Myocyte (in vitro differentiated cells): ENCODE measurements around the gene ANKH. TPM values are rescaled to one million over a fixed set of nuclear protein-coding genes. Genes with fewer than 3 reads are reported as not detected.
"Not testable (repeated sequence)": the region's sequence is repeated elsewhere in the genome, so short reads cannot be mapped to it uniquely, and the experiment has no call there.

Experiments used
- DNase-seq: peaks from one replicate; pipeline ENCODE4 v3.0.0-alpha.2; 2012; ENCODE audit warnings: low read depth
- total RNA-seq: library from RNA; depleted of rRNA; stranded (reverse); fragments of >200 nt; gene quantifications from 2 replicates; pipeline ENCODE4 v1.2.3, GENCODE V29; 2014

ANKH gene
- total RNA-seq, 1 donor from 2014 or later: 23.2 TPM

- DNase-seq: peak; percentile 26
Observed at GRCh38 chr5:14884062-14884612, 12.6 kb upstream of the ANKH start.

- no peak for DNase-seq
Observed at GRCh38 chr5:14882658-14883580, 11.3 kb upstream of the ANKH start.

GRCh38 chr5:14881826-14882225, 10.2 kb upstream of the ANKH start:
- no peak for DNase-seq

GRCh38 chr5:14880688-14881087, 9.1 kb upstream of the ANKH start:
- no peak for DNase-seq

GRCh38 chr5:14879937-14880589, 8.5 kb upstream of the ANKH start:
- no peak for DNase-seq

- DNase-seq: no peak
Observed at GRCh38 chr5:14879393-14879792, 7.8 kb upstream of the ANKH start.

- DNase-seq: not testable (repeated sequence)
Observed at GRCh38 chr5:14878192-14878591, 6.6 kb upstream of the ANKH start.

- DNase-seq: no peak
Observed at GRCh38 chr5:14876095-14876494, 4.5 kb upstream of the ANKH start.

GRCh38 chr5:14873790-14874189, 2.2 kb upstream of the ANKH start:
- DNase-seq: no peak

- no peak for DNase-seq
Observed at GRCh38 chr5:14873093-14873492, 1.5 kb upstream of the ANKH start.

- peak; percentile 73 for DNase-seq
Observed at GRCh38 chr5:14872070-14872989, 752 bp upstream of the ANKH start.

GRCh38 chr5:14870337-14871213, 1.0 kb downstream of the ANKH start:
- DNase-seq: peak; percentile 11

GRCh38 chr5:14869668-14870164, 1.9 kb downstream of the ANKH start:
- no peak for DNase-seq

GRCh38 chr5:14869233-14869632, 2.3 kb downstream of the ANKH start:
- DNase-seq: no peak

GRCh38 chr5:14868771-14869170, 2.8 kb downstream of the ANKH start:
- no peak for DNase-seq

- DNase-seq: peak; percentile 8
Observed at GRCh38 chr5:14864181-14864812, 7.3 kb downstream of the ANKH start.

GRCh38 chr5:14863105-14863504, 8.5 kb downstream of the ANKH start:
- no peak for DNase-seq

- no peak for DNase-seq
Observed at GRCh38 chr5:14861123-14861765, 10.3 kb downstream of the ANKH start.

- DNase-seq: no peak
Observed at GRCh38 chr5:14859980-14860379, 11.6 kb downstream of the ANKH start.
